ENCODE measurements around the gene TP53I11. TPM values are rescaled to one million over a fixed set of nuclear protein-coding genes. Genes with fewer than 3 reads are reported as not detected.

Gene TP53I11
- total RNA-seq, 4 donors from 2014 or later, result 42.4 to 128 (median 47.2) TPM

DNA sequence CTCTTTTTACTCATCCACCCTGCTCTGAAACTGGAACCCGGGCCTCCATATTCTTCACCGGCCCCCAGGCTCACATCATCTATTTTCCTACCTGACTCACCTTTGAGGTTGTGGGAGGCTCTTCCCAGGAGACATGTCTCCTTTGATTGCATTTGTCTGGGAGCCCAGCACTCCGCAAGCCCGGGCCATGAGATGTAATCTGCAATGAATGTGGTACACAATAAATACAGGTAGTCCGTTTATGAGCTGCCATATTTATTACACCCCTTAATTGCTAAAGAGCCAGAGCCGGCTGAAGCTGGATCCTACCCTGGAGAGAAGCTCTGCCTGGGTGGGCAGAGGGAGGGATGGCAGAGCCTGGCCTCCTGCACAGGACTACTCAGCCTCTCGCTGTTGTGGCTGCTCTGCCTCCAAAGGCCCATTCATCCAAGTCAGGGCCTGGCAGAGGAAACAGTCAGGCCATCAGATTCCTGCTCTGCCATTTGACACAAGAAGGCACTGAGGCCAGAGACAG lies 49.5 kb downstream of the TP53I11 start:
- intact Hi-C loops (cut with DNase I; ENCODE audit: low total_unique reads), result loop anchor here (5.0 kb wide), 1 partner anchor 279 kb away; no protein-coding TSS in a partner anchor
- no peak overlapping the region for H3K4me3 ChIP-seq (ENCODE audit: low read depth, poor library complexity, severe bottlenecking)
- WGBS, 2 donors, result 65 to 70% methylated on average over 7 of the region's 7 CpGs
- DNase-seq (ENCODE audit: low spot score in 2 of 2), result no peak
- TF ChIP-seq, protein P1, sequence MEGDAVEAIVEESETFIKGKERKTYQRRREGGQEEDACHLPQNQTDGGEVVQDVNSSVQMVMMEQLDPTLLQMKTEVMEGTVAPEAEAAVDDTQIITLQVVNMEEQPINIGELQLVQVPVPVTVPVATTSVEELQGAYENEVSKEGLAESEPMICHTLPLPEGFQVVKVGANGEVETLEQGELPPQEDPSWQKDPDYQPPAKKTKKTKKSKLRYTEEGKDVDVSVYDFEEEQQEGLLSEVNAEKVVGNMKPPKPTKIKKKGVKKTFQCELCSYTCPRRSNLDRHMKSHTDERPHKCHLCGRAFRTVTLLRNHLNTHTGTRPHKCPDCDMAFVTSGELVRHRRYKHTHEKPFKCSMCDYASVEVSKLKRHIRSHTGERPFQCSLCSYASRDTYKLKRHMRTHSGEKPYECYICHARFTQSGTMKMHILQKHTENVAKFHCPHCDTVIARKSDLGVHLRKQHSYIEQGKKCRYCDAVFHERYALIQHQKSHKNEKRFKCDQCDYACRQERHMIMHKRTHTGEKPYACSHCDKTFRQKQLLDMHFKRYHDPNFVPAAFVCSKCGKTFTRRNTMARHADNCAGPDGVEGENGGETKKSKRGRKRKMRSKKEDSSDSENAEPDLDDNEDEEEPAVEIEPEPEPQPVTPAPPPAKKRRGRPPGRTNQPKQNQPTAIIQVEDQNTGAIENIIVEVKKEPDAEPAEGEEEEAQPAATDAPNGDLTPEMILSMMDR (IDR thresholded peaks at IDR 0.05), result no peak
- no peak for TF ChIP-seq POLR2A (IDR thresholded peaks at IDR 0.05)

DNA sequence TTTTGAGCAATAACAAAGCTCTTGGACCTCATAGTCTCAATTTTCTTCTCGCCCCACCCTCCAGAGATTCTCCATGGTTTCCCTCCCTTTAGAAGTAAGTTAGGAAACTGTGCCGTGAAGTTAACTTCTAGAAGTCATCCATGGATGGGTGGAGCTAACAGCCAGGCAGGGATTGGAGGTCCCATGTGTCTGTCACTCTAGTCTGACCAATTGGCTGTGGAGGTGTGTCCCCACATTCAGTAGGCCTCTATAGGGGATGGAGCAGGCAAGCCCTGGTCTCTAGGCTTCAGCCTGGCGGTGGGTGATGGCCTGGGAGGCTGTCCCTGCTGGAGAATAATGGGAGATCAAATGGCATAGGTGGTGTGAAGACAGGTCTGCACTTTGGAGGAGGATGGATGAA lies 50.7 kb downstream of the TP53I11 start:
- no peak for DNase-seq (ENCODE audit: low spot score in 2 of 2)
- 87 to 88% methylated on average over 3 of the region's 3 CpGs for WGBS, 2 donors
- intact Hi-C loops (cut with DNase I; ENCODE audit: low total_unique reads), result loop anchor here (5.0 to 10.0 kb wide), 2 partner anchors 175 to 278 kb away; partner anchors contain the start of gene TSPAN18
- TF ChIP-seq POLR2A (IDR thresholded peaks at IDR 0.05), result no peak
- TF ChIP-seq, protein P1 (IDR thresholded peaks at IDR 0.05), result no peak
- no peak overlapping the region for H3K4me3 ChIP-seq (ENCODE audit: low read depth, poor library complexity, severe bottlenecking)

DNA sequence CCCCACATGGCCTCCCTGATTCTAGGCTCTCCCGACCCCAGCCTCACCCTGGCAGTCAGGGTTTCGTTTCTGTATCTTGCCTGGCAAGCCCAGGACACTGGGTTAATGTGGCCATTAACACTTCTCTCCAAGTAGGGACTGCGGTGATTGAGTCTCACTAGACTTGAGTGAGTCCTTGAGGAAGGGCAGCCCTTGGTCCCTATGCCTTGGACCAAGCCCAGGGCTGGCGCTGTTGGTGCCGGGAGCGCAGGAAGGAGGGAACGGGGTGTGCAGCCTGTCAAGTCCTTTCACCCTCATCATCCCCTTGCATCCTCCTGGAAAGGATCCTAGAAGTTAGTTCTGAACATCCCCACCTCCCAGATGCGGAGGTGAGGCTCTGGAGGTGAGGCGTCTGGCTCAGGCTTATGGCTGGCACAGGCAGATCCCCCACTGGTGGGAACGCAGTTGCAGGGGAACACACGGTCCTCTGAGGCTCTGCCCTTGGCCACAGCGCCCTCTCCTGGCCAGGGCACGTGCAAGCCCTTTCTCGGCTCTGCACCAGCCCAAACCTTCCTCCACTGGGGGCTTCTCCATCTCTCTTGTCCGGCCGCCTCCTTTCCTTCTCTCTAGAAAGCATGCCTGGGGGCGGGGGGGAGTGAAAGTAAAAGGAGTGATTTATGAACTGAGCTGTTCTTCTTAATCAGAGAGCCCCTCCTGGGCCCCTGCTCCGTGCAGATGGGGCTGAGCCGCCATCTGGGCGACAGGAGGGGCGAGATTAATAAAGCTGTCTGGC lies 56.7 kb downstream of the TP53I11 start:
- TF ChIP-seq, protein P1 (IDR thresholded peaks at IDR 0.05), result no peak
- no peak for TF ChIP-seq POLR2A (IDR thresholded peaks at IDR 0.05)
- WGBS, 2 donors, result 35 to 52% methylated on average over 19 to 21 of the region's 21 CpGs
- intact Hi-C loops (cut with DNase I; ENCODE audit: low total_unique reads), result loop anchor here (10.0 kb wide), 1 partner anchor 169 kb away; the partner anchor contains the start of gene TSPAN18
- DNase-seq (ENCODE audit: low spot score in 2 of 2), result peak in 1 of 2 donors; percentile 88
- H3K4me3 ChIP-seq (ENCODE audit: low read depth, poor library complexity, severe bottlenecking), result no peak overlapping the region

DNA sequence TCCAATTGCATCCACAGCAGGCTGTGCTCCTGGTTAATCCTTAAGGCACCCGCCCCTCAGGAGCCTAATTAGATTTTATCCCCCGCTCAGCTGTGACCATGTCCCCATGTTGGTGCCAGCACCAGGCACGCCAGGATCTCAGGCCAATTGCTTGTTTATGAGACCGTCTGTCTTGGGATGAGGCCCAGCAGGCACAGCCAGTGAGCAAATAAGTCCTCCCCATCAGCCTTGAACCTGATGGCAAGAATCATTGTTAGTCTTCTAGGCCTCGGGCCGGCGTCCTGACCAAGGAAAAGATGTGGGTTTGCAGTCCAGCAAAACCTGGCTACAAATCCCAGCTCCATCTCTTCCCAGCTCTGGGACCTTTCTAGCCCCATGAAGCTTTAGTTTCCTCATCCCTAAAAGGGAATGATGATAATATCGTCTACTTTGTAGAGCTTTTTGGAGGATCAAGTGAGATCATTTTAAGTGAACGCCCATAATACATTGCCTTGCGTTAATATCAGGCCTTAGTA lies 57.3 kb downstream of the TP53I11 start:
- H3K4me3 ChIP-seq (ENCODE audit: low read depth, poor library complexity, severe bottlenecking), result no peak overlapping the region
- TF ChIP-seq POLR2A (IDR thresholded peaks at IDR 0.05), result no peak
- TF ChIP-seq, protein P1 (IDR thresholded peaks at IDR 0.05), result no peak
- peak in 1 of 2 donors; percentile 26 for DNase-seq (ENCODE audit: low spot score in 2 of 2)
- 64 to 68% methylated on average over 10 of the region's 10 CpGs for WGBS, 2 donors
- intact Hi-C loops (cut with DNase I; ENCODE audit: low total_unique reads), result loop anchor here (10.0 kb wide), 1 partner anchor 169 kb away; the partner anchor contains the start of gene TSPAN18

DNA sequence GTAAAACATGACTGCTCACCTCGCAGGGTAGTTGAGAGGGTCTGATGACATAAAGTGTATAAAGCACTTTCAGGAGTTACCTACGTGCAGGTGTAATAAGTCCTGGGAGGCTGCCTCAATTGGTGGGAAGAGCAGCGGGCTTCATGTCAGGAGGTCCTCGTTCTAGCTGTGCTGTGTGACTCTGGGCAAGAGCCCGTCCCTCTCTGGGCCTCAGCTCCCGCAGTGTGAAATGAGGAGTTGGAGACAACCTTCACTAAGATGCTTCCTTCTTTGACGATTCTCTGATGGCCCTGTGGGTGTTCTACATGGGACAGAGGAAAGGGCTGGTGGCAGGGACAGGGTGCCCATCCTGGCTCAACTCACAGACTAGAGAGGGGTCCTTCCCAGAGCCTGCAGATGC lies 57.8 kb downstream of the TP53I11 start:
- TF ChIP-seq, protein P1 (IDR thresholded peaks at IDR 0.05), result no peak
- TF ChIP-seq POLR2A (IDR thresholded peaks at IDR 0.05), result no peak
- intact Hi-C loops (cut with DNase I; ENCODE audit: low total_unique reads), result loop anchor here (10.0 kb wide), 1 partner anchor 168 kb away; the partner anchor contains the start of gene TSPAN18
- WGBS, 2 donors, result 91 to 94% methylated on average over 7 of the region's 7 CpGs
- DNase-seq (ENCODE audit: low spot score in 2 of 2), result no peak
- H3K4me3 ChIP-seq (ENCODE audit: low read depth, poor library complexity, severe bottlenecking), result no peak overlapping the region

Measured in lower leg skin (tissue), 4 donors.